NT2/D1 (cell line): Measurements from ENCODE around the gene KRTAP20-2.

Experiments
- SUZ12 ChIP-seq: IDR thresholded peaks from 2 replicates; pipeline ENCODE4 v1.6.1; 2011; ENCODE audit not compliant: insufficient read length, insufficient read depth; ENCODE audit errors: extremely low read depth
- YY1 ChIP-seq: IDR thresholded peaks from 2 replicates; pipeline ENCODE4 v1.6.1; 2011; ENCODE audit not compliant: insufficient read length, insufficient read depth

DNA sequence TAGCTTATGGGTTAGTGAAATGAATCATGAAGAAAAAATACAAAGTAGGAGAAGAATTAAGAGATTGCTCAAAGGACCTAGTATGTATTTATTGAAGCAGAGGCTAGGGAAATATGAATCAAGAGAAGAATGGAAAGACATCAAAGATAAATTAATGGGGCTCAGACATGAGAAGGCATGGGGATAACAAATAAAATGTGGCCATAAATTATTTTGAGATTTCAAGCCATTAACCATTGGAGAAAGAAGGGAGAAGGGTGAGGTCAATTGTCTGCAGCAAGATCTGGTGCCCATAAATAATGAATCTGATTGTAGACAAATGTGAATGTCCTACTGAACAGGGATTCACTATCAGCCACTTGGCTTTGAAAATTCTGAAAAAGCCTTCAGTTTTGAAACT lies 17.9 kb downstream of the KRTAP20-2 start:
- TF ChIP-seq YY1 (no peak), SUZ12 (no peak)
